GM08714 (cell line): ENCODE measurements around the gene BSDC1.

ENCODE experiments used
- H3K4me3 ChIP-seq: fragments of 200-500 bp; sonication (Bioruptor generic); 2 replicates; pipeline ENCODE4 v1.5.1; 2014; ENCODE audit warnings: mild to moderate bottlenecking, low read length, inconsistent platforms
- ZNF274 ChIP-seq: IDR thresholded peaks from 2 replicates; pipeline ENCODE4 v1.6.1; 2012; ENCODE audit warnings: mild to moderate bottlenecking, low read depth, low read length

The BSDC1 gene

GRCh38 chr1:32329931-32330466 is 64.2 kb downstream of the BSDC1 start:
- TF ChIP-seq ZNF274: no peak
- H3K4me3 ChIP-seq: no peak overlapping the region

- TF ChIP-seq ZNF274: no peak
- H3K4me3 ChIP-seq: no peak overlapping the region
These were observed 67.0 kb downstream of the BSDC1 start for GRCh38 chr1:32327204-32327603.

- TF ChIP-seq ZNF274: no peak
These were observed 72.4 kb downstream of the BSDC1 start for GRCh38 chr1:32321712-32322291.

GRCh38 chr1:32318127-32318869 is 75.9 kb downstream of the BSDC1 start:
- no peak for TF ChIP-seq ZNF274
- no peak overlapping the region for H3K4me3 ChIP-seq

More at GRCh38 chr1:32321712-32322291, 72.4 kb downstream of the BSDC1 start:
- no peak overlapping the region; the same call in 1 of the 2 replicates for H3K4me3 ChIP-seq

- TF ChIP-seq ZNF274: no peak
- H3K4me3 ChIP-seq: no peak overlapping the region
These were observed 77.4 kb downstream of the BSDC1 start for GRCh38 chr1:32316903-32317277.
